A673 (cell line): ENCODE measurements around the gene TMSB15C. TPM values are rescaled to one million over a fixed set of nuclear protein-coding genes. Genes with fewer than 3 reads are reported as not detected.

Source experiments
- BruUV-seq: library from RNA; stranded (reverse); fragments of 400-500 nt; replicated peaks from 2 replicates; lab custom pipeline; 2021; lab: Mats Ljungman, UMichigan
- CTCF ChIA-PET: fragments of 300-600 bp; sonication (Branson Sonifier 250); formaldehyde crosslinking; loops from one replicate; lab custom pipeline; 2022; ENCODE audit warnings: antibody characterized with exemption; lab: Charles Lee
- POLR2A ChIA-PET: fragments of 300-600 bp; sonication (Branson Sonifier 250); formaldehyde crosslinking; loops from one replicate; lab custom pipeline; 2022; ENCODE audit warnings: antibody characterized with exemption; ENCODE audit not compliant: low non-redundant PET; lab: Charles Lee
- DNase-seq: peaks from one replicate; pipeline ENCODE4 v3.0.0-alpha.2; 2015; ENCODE audit warnings: low spot score
- H3K27ac ChIP-seq: fragments of 200-600 bp; sonication (generic); 2 replicates; pipeline ENCODE4 v1.5.1; 2016; ENCODE audit warnings: mixed run types, low read depth, mild to moderate bottlenecking, mixed read lengths, antibody characterized with exemption, low read length; ENCODE audit not compliant: poor library complexity, severe bottlenecking
- H3K27me3 ChIP-seq: fragments of 200-600 bp; sonication (generic); replicated peaks from 2 replicates; pipeline ENCODE4 v1.6.1; 2017; ENCODE audit warnings: mixed run types, low read depth, mild to moderate bottlenecking, mixed read lengths, antibody characterized with exemption, low read length; ENCODE audit not compliant: insufficient read depth, poor library complexity
- H3K36me3 ChIP-seq: fragments of 200-600 bp; sonication (generic); 2 replicates; pipeline ENCODE4 v1.6.1; 2016; ENCODE audit warnings: mixed run types, mild to moderate bottlenecking, mixed read lengths, antibody characterized with exemption, low read length; ENCODE audit not compliant: insufficient read depth, poor library complexity, severe bottlenecking
- H3K4me1 ChIP-seq: fragments of 200-600 bp; sonication (generic); 2 replicates; pipeline ENCODE4 v1.6.1; 2017; ENCODE audit warnings: mixed run types, mild to moderate bottlenecking, mixed read lengths, antibody characterized with exemption, low read length; ENCODE audit not compliant: insufficient read depth, poor library complexity, severe bottlenecking
- H3K4me3 ChIP-seq: fragments of 200-600 bp; sonication (generic); 2 replicates; pipeline ENCODE4 v1.5.1; 2016; ENCODE audit warnings: low read depth, mixed run types, mild to moderate bottlenecking, mixed read lengths, low read length; ENCODE audit not compliant: poor library complexity, severe bottlenecking
- H3K9me3 ChIP-seq: fragments of 200-600 bp; sonication (generic); 2 replicates; pipeline ENCODE4 v1.6.1; 2016; ENCODE audit warnings: mixed run types, low read depth, mild to moderate bottlenecking, mixed read lengths, antibody characterized with exemption, low read length; ENCODE audit not compliant: poor library complexity, severe bottlenecking
- CTCF ChIP-seq: fragments of 300-800, 200-600 bp; sonication (generic); conservative IDR thresholded peaks from 2 replicates; pipeline ENCODE4 v1.5.1; 2017; ENCODE audit warnings: low read depth, mild to moderate bottlenecking, antibody characterized with exemption, low read length, moderate library complexity, mixed read lengths
- EZH2 ChIP-seq: fragments of 200-600 bp; sonication (generic); IDR thresholded peaks from 2 replicates; pipeline ENCODE4 v1.6.1; 2017; ENCODE audit warnings: borderline replicate concordance, low read depth, mild to moderate bottlenecking, mixed read lengths, antibody characterized with exemption, low read length; ENCODE audit not compliant: poor library complexity, severe bottlenecking
- intact Hi-C: fragments of 100-400 bp; cut with micrococcal nuclease; formaldehyde crosslinking; loops from one replicate; pipeline ENCODE4 v1.10.0; 2022; ENCODE audit not compliant: unreplicated experiment
- total RNA-seq: library from RNA; stranded (reverse); gene quantifications from 2 replicates; pipeline ENCODE4 v1.2.3, GENCODE V29; 2021

The TMSB15C gene
- total RNA-seq, 1 experiment from 2014 or later: 10.8 TPM

DNA sequence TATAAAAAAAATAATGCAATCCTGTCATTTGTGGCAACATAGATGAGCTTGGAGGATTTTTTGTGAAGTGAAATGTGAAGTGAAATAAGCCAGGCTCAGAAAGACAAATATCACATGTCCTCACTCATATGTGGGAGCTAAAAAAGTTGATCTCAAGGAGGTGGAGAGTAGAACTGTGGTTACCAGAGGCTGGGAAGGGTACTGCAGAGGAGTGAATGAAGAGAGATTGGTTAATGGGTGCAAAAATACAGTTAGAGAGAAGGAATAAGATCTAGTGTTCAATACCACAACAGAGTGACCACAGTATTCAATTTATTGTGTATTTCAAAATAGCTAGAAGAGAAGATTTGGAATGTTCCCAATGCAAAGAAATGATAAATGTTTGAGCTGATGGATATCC, 22.9 kb upstream of the TMSB15C start:
- intact Hi-C loops: loop anchor here (1.0 kb wide), 2 partner anchors 37 to 172 kb away; no protein-coding TSS in a partner anchor
- no TSS peak for BruUV-seq
- no peak for DNase-seq
- ChIA-PET CTCF (no interaction called here), POLR2A (no interaction called here)
- H3K4me3 ChIP-seq: no peak overlapping the region
- H3K27ac ChIP-seq: no peak overlapping the region
- H3K4me1 ChIP-seq: no peaks in the 10 kb centered on the region
- TF ChIP-seq EZH2 (no peak), CTCF (no peak)
- no peaks in the 10 kb centered on the region for H3K9me3 ChIP-seq
- H3K36me3 ChIP-seq: no peaks in the 10 kb centered on the region
- peaks cover 34% of the 10 kb centered on the region for H3K27me3 ChIP-seq

GRCh38 chrX:104098151-104098808, 22.2 kb upstream of the TMSB15C start:
- H3K27me3 ChIP-seq: peaks cover 34% of the 10 kb centered on the region
- H3K9me3 ChIP-seq: no peaks in the 10 kb centered on the region
- no peak overlapping the region for H3K4me3 ChIP-seq
- no peaks in the 10 kb centered on the region for H3K4me1 ChIP-seq
- ChIA-PET CTCF (no interaction called here), POLR2A (no interaction called here)
- BruUV-seq: no TSS peak
- DNase-seq: peak; percentile 68
- no peak overlapping the region for H3K27ac ChIP-seq
- H3K36me3 ChIP-seq: no peaks in the 10 kb centered on the region
- intact Hi-C loops: loop anchor here (1.0 kb wide), 2 partner anchors 38 to 173 kb away; no protein-coding TSS in a partner anchor
- TF ChIP-seq EZH2 (no peak), CTCF (peak; percentile 71)

GRCh38 chrX:104085919-104086318, 9.9 kb upstream of the TMSB15C start:
- Histone ChIP-seq H3K36me3 (no peaks in the 10 kb centered on the region), H3K9me3 (no peaks in the 10 kb centered on the region), H3K27ac (no peak overlapping the region), H3K27me3 (peaks cover 9% of the 10 kb centered on the region), H3K4me3 (no peak overlapping the region), H3K4me1 (no peaks in the 10 kb centered on the region)
- intact Hi-C loops: no loop called here
- no peak for TF ChIP-seq CTCF
- no peak for TF ChIP-seq EZH2
- no peak for DNase-seq
- BruUV-seq: no TSS peak
- CTCF ChIA-PET: no interaction called here
- POLR2A ChIA-PET: no interaction called here
